Cardiac muscle cell (in vitro differentiated cells and primary cell): ENCODE data around the gene CYB561A3. TPM values are rescaled to one million over a fixed set of nuclear protein-coding genes. Genes with fewer than 3 reads are reported as not detected.

ENCODE experiments used
- DNase-seq, 2 donors: peaks; one replicate each; pipeline versions ENCODE4 v3.0.0 to v3.0.0-alpha.2; 2010 to 2017; ENCODE audit warnings: low read depth in 1 of 2, low spot score in 1 of 2
- H3K27ac ChIP-seq: fragments of 200-600 bp; sonication (generic); 2 replicates; pipeline ENCODE4 v1.5.1; 2016
- H3K27me3 ChIP-seq: fragments of 200-600 bp; sonication (generic); 2 replicates; pipeline ENCODE4 v1.6.0; 2016; ENCODE audit warnings: control low read depth
- H3K36me3 ChIP-seq: fragments of 200-600 bp; sonication (generic); 2 replicates; pipeline ENCODE4 v1.5.1; 2016; ENCODE audit warnings: control low read depth
- H3K4me1 ChIP-seq: fragments of 200-600 bp; sonication (generic); 2 replicates; pipeline ENCODE4 v1.8.1; 2017; ENCODE audit warnings: low read depth, mild to moderate bottlenecking, mixed run types
- H3K4me3 ChIP-seq: fragments of 200-600 bp; sonication (generic); 2 replicates; pipeline ENCODE4 v1.5.1; 2016; ENCODE audit warnings: mild to moderate bottlenecking
- H3K9me3 ChIP-seq: fragments of 200-600 bp; sonication (generic); 2 replicates; pipeline ENCODE4 v1.5.1; 2017; ENCODE audit warnings: low read depth, mild to moderate bottlenecking, control low read depth
- CTCF ChIP-seq: IDR thresholded peaks from 2 replicates; pipeline ENCODE4 v1.5.1; 2012; ENCODE audit warnings: low read depth, mild to moderate bottlenecking, low read length
- polyA plus RNA-seq: library from polyadenylated mRNA; unstranded; fragments of >200 nt; fragmentation: Nextera tagmentation; extraction: Ambion mirVana; gene quantifications from 2 replicates; pipeline ENCODE4 v1.2.1, GENCODE V29; 2016
- total RNA-seq: library from RNA; depleted of rRNA; stranded (reverse); fragments of >200 nt; gene quantifications from 2 replicates; pipeline ENCODE4 v1.2.3, GENCODE V29; 2016

The CYB561A3 gene
- total and polyA plus RNA-seq, 2 experiments from 2014 or later: 12.6 to 13.5 TPM

- Histone ChIP-seq H3K4me3 (no peak overlapping the region), H3K27me3 (no peaks in the 10 kb centered on the region), H3K9me3 (no peaks in the 10 kb centered on the region), H3K27ac (no peak overlapping the region), H3K36me3 (no peaks in the 10 kb centered on the region), H3K4me1 (no peaks in the 10 kb centered on the region)
- no peak for TF ChIP-seq CTCF
- DNase-seq: no peak
Measured at GRCh38 chr11:61349189-61349751, 12.4 kb downstream of the CYB561A3 start.

- peak in 1 of 2 donors; percentile 85 for DNase-seq
- no peak overlapping the region for H3K27ac ChIP-seq
- no peaks in the 10 kb centered on the region for H3K27me3 ChIP-seq
- H3K4me3 ChIP-seq: no peak overlapping the region
- H3K4me1 ChIP-seq: no peaks in the 10 kb centered on the region
- TF ChIP-seq CTCF: no peak
- H3K9me3 ChIP-seq: no peaks in the 10 kb centered on the region
- H3K36me3 ChIP-seq: no peaks in the 10 kb centered on the region
Measured at GRCh38 chr11:61347916-61348461, 13.7 kb downstream of the CYB561A3 start.

- no peaks in the 10 kb centered on the region for H3K9me3 ChIP-seq
- no peak overlapping the region for H3K4me3 ChIP-seq
- H3K36me3 ChIP-seq: no peaks in the 10 kb centered on the region
- H3K27me3 ChIP-seq: no peaks in the 10 kb centered on the region
- no peaks in the 10 kb centered on the region for H3K4me1 ChIP-seq
- no peak for DNase-seq
- TF ChIP-seq CTCF: no peak
- no peak overlapping the region for H3K27ac ChIP-seq
Measured at GRCh38 chr11:61345954-61346843, 15.5 kb downstream of the CYB561A3 start.

GRCh38 chr11:61345170-61345610 is 16.5 kb downstream of the CYB561A3 start:
- H3K27me3 ChIP-seq: no peaks in the 10 kb centered on the region
- H3K9me3 ChIP-seq: no peaks in the 10 kb centered on the region
- no peak overlapping the region for H3K27ac ChIP-seq
- no peak for TF ChIP-seq CTCF
- H3K4me1 ChIP-seq: no peaks in the 10 kb centered on the region
- no peak overlapping the region for H3K4me3 ChIP-seq
- no peak for DNase-seq
- no peaks in the 10 kb centered on the region for H3K36me3 ChIP-seq

- no peak for DNase-seq
- TF ChIP-seq CTCF: no peak
- Histone ChIP-seq H3K4me3 (no peak overlapping the region), H3K27me3 (no peaks in the 10 kb centered on the region), H3K27ac (no peak overlapping the region), H3K4me1 (no peaks in the 10 kb centered on the region), H3K36me3 (no peaks in the 10 kb centered on the region), H3K9me3 (no peaks in the 10 kb centered on the region)
Measured at GRCh38 chr11:61343792-61344745, 17.6 kb downstream of the CYB561A3 start.
